OCI-LY3 (cell line): ENCODE measurements around the gene PPFIBP2.

Source experiments
- CTCF ChIP-seq: fragments of 200-600, 300-600 bp; sonication (generic); IDR thresholded peaks from 2 replicates; pipeline ENCODE4 v1.5.1; 2014; ENCODE audit warnings: antibody characterized with exemption, low read length, low read depth
- EZH2phosphoT487 ChIP-seq: fragments of 200-600 bp; shearing (Covaris generic); IDR thresholded peaks from 2 replicates; pipeline ENCODE4 v1.6.1; 2018; ENCODE audit warnings: antibody characterized with exemption, mixed run types, low read depth

DNA sequence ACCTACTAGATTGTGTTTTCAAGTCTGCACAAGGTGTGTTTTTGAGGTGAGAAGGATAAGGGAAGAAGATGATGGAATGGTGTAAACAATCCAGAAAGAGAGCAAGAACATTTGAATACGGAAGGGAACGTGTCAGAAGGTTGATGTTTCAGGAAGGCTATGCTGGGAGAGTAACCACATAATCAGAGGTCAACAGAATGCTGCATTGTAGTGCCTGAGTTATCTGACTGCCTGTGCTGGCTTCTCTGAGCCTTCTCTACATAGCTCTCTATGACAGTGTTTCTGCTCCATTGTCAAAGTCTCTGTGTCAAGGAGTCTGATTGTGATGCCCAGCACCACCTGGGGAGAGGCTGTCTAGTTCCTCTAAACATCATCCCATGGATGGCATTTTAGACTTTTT lies 85.4 kb downstream of the PPFIBP2 start:
- TF ChIP-seq EZH2phosphoT487 (no peak), CTCF (no peak)
